Subcutaneous adipose tissue (tissue), 4 donors: ENCODE measurements around the gene ARHGAP22. TPM values are rescaled to one million over a fixed set of nuclear protein-coding genes. Genes with fewer than 3 reads are reported as not detected.

Source experiments
- total RNA-seq, 4 donors: library from RNA; depleted of rRNA; stranded (reverse); fragments of >200 nt; gene quantifications; one replicate each; pipeline ENCODE4 v1.1.0, GENCODE V29; 2016
- TF ChIP-seq, protein P1 (sequence below): fragments of 450-650 bp; IDR thresholded peaks from one replicate; pipeline ENCODE4 v1.5.1; 2016; ENCODE audit warnings: low read depth, mild to moderate bottlenecking, control low read depth, antibody characterized with exemption, moderate library complexity

Gene ARHGAP22
- total RNA-seq, 4 donors from 2014 or later = 2.1 to 15.0 (median 5.0) TPM

DNA sequence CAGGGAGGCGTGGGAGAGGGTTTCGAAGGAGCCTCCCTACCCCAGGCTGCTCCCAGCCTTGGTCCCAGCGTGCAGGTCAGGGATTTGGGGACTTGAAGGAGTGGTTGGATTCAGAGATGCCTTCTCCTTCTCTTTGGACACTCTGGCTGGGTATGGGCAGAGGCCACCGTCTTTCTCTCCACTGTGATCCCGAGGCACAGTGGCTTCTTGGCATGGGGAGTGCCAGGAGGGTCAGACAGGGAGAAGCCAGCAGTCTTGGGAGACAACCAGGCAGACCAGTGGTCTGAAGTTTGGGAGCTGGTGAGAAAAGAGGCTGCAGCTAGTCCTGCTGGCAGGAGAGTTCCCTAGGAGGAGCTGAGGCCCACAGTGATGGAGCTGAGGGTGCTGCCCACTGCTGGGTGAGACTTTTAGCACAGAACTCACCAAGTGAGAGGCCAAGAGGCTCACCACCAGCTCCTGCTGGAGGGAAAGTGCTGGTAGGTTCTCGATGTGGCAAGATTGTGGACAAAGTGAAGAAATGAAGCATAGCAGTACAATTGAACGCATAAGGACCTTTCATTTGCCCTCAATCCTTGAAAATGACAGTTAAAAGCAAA, 44.6 kb upstream of the ARHGAP22 start:
- TF ChIP-seq, protein P1, sequence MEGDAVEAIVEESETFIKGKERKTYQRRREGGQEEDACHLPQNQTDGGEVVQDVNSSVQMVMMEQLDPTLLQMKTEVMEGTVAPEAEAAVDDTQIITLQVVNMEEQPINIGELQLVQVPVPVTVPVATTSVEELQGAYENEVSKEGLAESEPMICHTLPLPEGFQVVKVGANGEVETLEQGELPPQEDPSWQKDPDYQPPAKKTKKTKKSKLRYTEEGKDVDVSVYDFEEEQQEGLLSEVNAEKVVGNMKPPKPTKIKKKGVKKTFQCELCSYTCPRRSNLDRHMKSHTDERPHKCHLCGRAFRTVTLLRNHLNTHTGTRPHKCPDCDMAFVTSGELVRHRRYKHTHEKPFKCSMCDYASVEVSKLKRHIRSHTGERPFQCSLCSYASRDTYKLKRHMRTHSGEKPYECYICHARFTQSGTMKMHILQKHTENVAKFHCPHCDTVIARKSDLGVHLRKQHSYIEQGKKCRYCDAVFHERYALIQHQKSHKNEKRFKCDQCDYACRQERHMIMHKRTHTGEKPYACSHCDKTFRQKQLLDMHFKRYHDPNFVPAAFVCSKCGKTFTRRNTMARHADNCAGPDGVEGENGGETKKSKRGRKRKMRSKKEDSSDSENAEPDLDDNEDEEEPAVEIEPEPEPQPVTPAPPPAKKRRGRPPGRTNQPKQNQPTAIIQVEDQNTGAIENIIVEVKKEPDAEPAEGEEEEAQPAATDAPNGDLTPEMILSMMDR = no peak

- TF ChIP-seq, protein P1 = no peak
Measured at GRCh38 chr10:48648172-48648942, 43.5 kb upstream of the ARHGAP22 start.

DNA sequence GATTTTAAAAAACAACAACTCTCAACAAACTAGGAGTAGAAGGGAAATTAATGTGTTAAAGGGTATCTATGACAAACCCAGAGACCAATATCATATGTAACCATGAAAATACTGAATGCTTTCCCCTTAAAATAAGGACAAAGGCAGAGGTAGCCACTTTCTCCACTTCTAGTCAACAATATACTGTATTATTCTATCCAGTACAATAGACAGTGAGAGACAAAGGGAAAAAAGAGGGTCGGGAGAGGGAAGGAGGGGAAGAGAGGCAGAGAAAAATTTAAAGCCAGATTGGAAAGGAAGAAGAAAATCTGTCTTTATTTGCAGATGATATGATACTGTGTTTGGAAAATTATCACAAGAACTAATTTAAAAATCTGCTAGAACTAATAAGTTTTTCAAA, 40.7 kb upstream of the ARHGAP22 start:
- TF ChIP-seq, protein P1 = no peak

DNA sequence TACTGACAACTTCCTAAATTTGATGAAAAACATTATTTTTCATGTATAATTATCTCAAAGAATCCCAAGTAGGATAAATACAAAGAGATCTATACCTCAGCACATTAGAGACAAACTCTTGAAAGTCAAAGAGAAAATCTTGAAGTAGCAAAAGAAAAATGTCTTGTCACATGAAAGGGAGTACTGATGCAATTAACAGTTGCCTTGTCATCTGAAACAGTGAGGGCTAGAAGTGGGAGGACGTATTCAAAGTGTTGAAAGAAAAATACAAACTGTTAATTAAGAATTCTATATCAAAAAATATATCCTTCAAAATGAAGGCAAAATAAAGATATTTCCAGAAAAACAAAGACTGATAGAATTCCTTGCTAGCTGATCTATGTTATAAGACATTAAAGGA, 35.5 kb upstream of the ARHGAP22 start:
- TF ChIP-seq, protein P1 = no peak

- TF ChIP-seq, protein P1 = no peak
Measured at GRCh38 chr10:48639632-48640031, 34.8 kb upstream of the ARHGAP22 start.

- TF ChIP-seq, protein P1 = no peak
Measured at GRCh38 chr10:48638739-48639527, 34.1 kb upstream of the ARHGAP22 start.

DNA sequence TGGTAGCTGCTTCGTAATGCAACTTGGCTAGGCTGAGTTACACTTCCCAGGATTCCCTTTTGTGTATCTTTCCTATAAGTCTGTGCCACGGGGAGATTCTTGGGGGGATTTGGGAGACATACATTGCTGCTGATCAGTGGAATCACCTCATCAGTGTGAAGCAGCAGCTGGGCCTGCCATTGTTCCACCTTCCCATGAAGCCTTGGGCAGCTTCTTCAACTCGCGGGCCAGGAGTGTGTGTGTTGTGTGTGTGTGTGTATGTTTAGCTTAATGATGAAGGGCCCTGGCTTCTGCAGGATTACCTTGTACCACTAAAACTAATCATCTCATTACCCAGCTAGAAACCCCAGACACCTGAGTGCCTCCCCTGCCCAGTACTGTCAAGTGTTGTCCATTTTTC, 33.3 kb upstream of the ARHGAP22 start:
- TF ChIP-seq, protein P1 = no peak
